ENCODE measurements around the gene PLEKHM3. TPM values are rescaled to one million over a fixed set of nuclear protein-coding genes. Genes with fewer than 3 reads are reported as not detected.
A peak's percentile ranks its signal among the peaks of the same experiment; 100 is the strongest.

The PLEKHM3 gene
- total RNA-seq, result 8.8 TPM
- 8.2 TPM for polyA plus RNA-seq
- long read RNA-seq, donor 1, result 0 reads
- long read RNA-seq, donor 2, full-length matches to known transcripts, result 4 of 4 reads
- long read RNA-seq, donor 2, partial matches to known transcripts, result 0 of 4 reads
- long read RNA-seq, donor 2, other reads (novel, unspliced or antisense), result 0 of 4 reads
- long read RNA-seq, donor 3, result 0 reads
- long read RNA-seq, donor 4, result 0 reads
- long read RNA-seq, donor 5, full-length matches to known transcripts, result 1 of 1 reads
- long read RNA-seq, donor 5, partial matches to known transcripts, result 0 of 1 reads
- long read RNA-seq, donor 5, other reads (novel, unspliced or antisense), result 0 of 1 reads
- long read RNA-seq, donor 6, result 0 reads
- long read RNA-seq, donor 7, full-length matches to known transcripts, result 1 of 1 reads
- long read RNA-seq, donor 7, partial matches to known transcripts, result 0 of 1 reads
- long read RNA-seq, donor 7, other reads (novel, unspliced or antisense), result 0 of 1 reads
- long read RNA-seq, donor 8, full-length matches to known transcripts, result 1 of 1 reads
- long read RNA-seq, donor 8, partial matches to known transcripts, result 0 of 1 reads
- long read RNA-seq, donor 8, other reads (novel, unspliced or antisense), result 0 of 1 reads
- long read RNA-seq, donor 9, result 0 reads
- long read RNA-seq, donor 10, result 0 reads

GRCh38 chr2:208025037-208025813 lies at the start of gene PLEKHM3:
Gene PLEKHM3 (minus strand): TSS chr2:208025527. CDS start chr2:208001639, 23,888 bp downstream.
- H3K36me3 ChIP-seq (ENCODE audit: control insufficient read depth in 2 of 2, insufficient read depth in 2 of 2, low read length in 1 of 2), result no peaks in the 10 kb centered on the region
- peak within 1 kb of the TSS; percentile 79 to 94 for H3K4me3 ChIP-seq (ENCODE audit: low read length in 2 of 2)
- no peaks in the 10 kb centered on the region for H3K27me3 ChIP-seq (ENCODE audit: control insufficient read depth in 2 of 2, insufficient read depth in 1 of 2, low read length in 1 of 2)
- peak in 7 of 9 donors; percentile 48 to 81 (median 61) for DNase-seq (ENCODE audit: low read depth in 6 of 9, low spot score in 9 of 9)
- WGBS, result 2% methylated on average over 38 of the region's 38 CpGs
- H3K9me3 ChIP-seq (ENCODE audit: control insufficient read depth in 2 of 2, insufficient read depth in 1 of 2, low read length in 1 of 2), result no peaks in the 10 kb centered on the region
- H3K27ac ChIP-seq (ENCODE audit: low read depth in 1 of 2, low read length in 1 of 2), result peak within 1 kb of the TSS; percentile 74 to 86
- H3K4me1 ChIP-seq (ENCODE audit: control insufficient read depth in 2 of 2, insufficient read depth in 2 of 2, low read length in 2 of 2), result peaks cover 2 to 5% of the 10 kb centered on the region in 2 donors

GRCh38 chr2:208074610-208075356 lies 49.5 kb upstream of the PLEKHM3 start:
- no peaks in the 10 kb centered on the region for H3K27me3 ChIP-seq (ENCODE audit: control insufficient read depth in 2 of 2, insufficient read depth in 1 of 2, low read length in 1 of 2)
- H3K36me3 ChIP-seq (ENCODE audit: control insufficient read depth in 2 of 2, insufficient read depth in 2 of 2, low read length in 1 of 2), result no peaks in the 10 kb centered on the region
- WGBS, result 87% methylated on average over 9 of the region's 9 CpGs
- H3K9me3 ChIP-seq (ENCODE audit: control insufficient read depth in 2 of 2, insufficient read depth in 1 of 2, low read length in 1 of 2), result no peaks in the 10 kb centered on the region
- H3K27ac ChIP-seq (ENCODE audit: low read depth in 1 of 2, low read length in 1 of 2), result no peak overlapping the region
- no peaks in the 10 kb centered on the region for H3K4me1 ChIP-seq (ENCODE audit: control insufficient read depth in 2 of 2, insufficient read depth in 2 of 2, low read length in 2 of 2)
- no peak for DNase-seq (ENCODE audit: low read depth in 6 of 9, low spot score in 9 of 9)
- H3K4me3 ChIP-seq (ENCODE audit: low read length in 2 of 2), result no peak overlapping the region

GRCh38 chr2:208072250-208072892 lies 47.0 kb upstream of the PLEKHM3 start:
- H3K27ac ChIP-seq (ENCODE audit: low read depth in 1 of 2, low read length in 1 of 2), result no peak overlapping the region
- 33% methylated on average over 9 of the region's 9 CpGs for WGBS
- DNase-seq (ENCODE audit: low read depth in 6 of 9, low spot score in 9 of 9), result peak; percentile 26 to 73 (median 41)

GRCh38 chr2:208069186-208069585 lies 43.9 kb upstream of the PLEKHM3 start:
- Histone ChIP-seq H3K36me3 (ENCODE audit: control insufficient read depth in 2 of 2, insufficient read depth in 2 of 2, low read length in 1 of 2) (no peaks in the 10 kb centered on the region), H3K27ac (ENCODE audit: low read depth in 1 of 2, low read length in 1 of 2) (no peak overlapping the region), H3K4me3 (ENCODE audit: low read length in 2 of 2) (no peak overlapping the region), H3K4me1 (ENCODE audit: control insufficient read depth in 2 of 2, insufficient read depth in 2 of 2, low read length in 2 of 2) (no peaks in the 10 kb centered on the region), H3K27me3 (ENCODE audit: control insufficient read depth in 2 of 2, insufficient read depth in 1 of 2, low read length in 1 of 2) (no peaks in the 10 kb centered on the region), H3K9me3 (ENCODE audit: control insufficient read depth in 2 of 2, insufficient read depth in 1 of 2, low read length in 1 of 2) (no peaks in the 10 kb centered on the region)
- DNase-seq (ENCODE audit: low read depth in 6 of 9, low spot score in 9 of 9), result no peak
- 94% methylated on average over 4 of the region's 4 CpGs for WGBS

More at GRCh38 chr2:208072250-208072892, 47.0 kb upstream of the PLEKHM3 start:
- no peaks in the 10 kb centered on the region for H3K9me3 ChIP-seq (ENCODE audit: control insufficient read depth in 2 of 2, insufficient read depth in 1 of 2, low read length in 1 of 2)
- H3K4me3 ChIP-seq (ENCODE audit: low read length in 2 of 2), result no peak overlapping the region
- no peaks in the 10 kb centered on the region for H3K36me3 ChIP-seq (ENCODE audit: control insufficient read depth in 2 of 2, insufficient read depth in 2 of 2, low read length in 1 of 2)
- H3K27me3 ChIP-seq (ENCODE audit: control insufficient read depth in 2 of 2, insufficient read depth in 1 of 2, low read length in 1 of 2), result no peaks in the 10 kb centered on the region
- H3K4me1 ChIP-seq (ENCODE audit: control insufficient read depth in 2 of 2, insufficient read depth in 2 of 2, low read length in 2 of 2), result no peaks in the 10 kb centered on the region

GRCh38 chr2:208066016-208066415 lies 40.7 kb upstream of the PLEKHM3 start:
- Histone ChIP-seq H3K27ac (ENCODE audit: low read depth in 1 of 2, low read length in 1 of 2) (no peak overlapping the region), H3K4me3 (ENCODE audit: low read length in 2 of 2) (no peak overlapping the region), H3K4me1 (ENCODE audit: control insufficient read depth in 2 of 2, insufficient read depth in 2 of 2, low read length in 2 of 2) (no peaks in the 10 kb centered on the region), H3K9me3 (ENCODE audit: control insufficient read depth in 2 of 2, insufficient read depth in 1 of 2, low read length in 1 of 2) (no peaks in the 10 kb centered on the region), H3K27me3 (ENCODE audit: control insufficient read depth in 2 of 2, insufficient read depth in 1 of 2, low read length in 1 of 2) (no peaks in the 10 kb centered on the region), H3K36me3 (ENCODE audit: control insufficient read depth in 2 of 2, insufficient read depth in 2 of 2, low read length in 1 of 2) (no peaks in the 10 kb centered on the region)
- WGBS, result 97% methylated on average over 4 of the region's 4 CpGs
- DNase-seq (ENCODE audit: low read depth in 6 of 9, low spot score in 9 of 9), result no peak

- Histone ChIP-seq H3K27me3 (ENCODE audit: control insufficient read depth in 2 of 2, insufficient read depth in 1 of 2, low read length in 1 of 2) (no peaks in the 10 kb centered on the region), H3K27ac (ENCODE audit: low read depth in 1 of 2, low read length in 1 of 2) (no peak overlapping the region), H3K4me3 (ENCODE audit: low read length in 2 of 2) (no peak overlapping the region), H3K9me3 (ENCODE audit: control insufficient read depth in 2 of 2, insufficient read depth in 1 of 2, low read length in 1 of 2) (no peaks in the 10 kb centered on the region), H3K36me3 (ENCODE audit: control insufficient read depth in 2 of 2, insufficient read depth in 2 of 2, low read length in 1 of 2) (no peaks in the 10 kb centered on the region), H3K4me1 (ENCODE audit: control insufficient read depth in 2 of 2, insufficient read depth in 2 of 2, low read length in 2 of 2) (no peaks in the 10 kb centered on the region)
- DNase-seq (ENCODE audit: low read depth in 6 of 9, low spot score in 9 of 9), result no peak
- 93% methylated on average over 5 of the region's 5 CpGs for WGBS
Observed at GRCh38 chr2:208065476-208065875, 40.1 kb upstream of the PLEKHM3 start.

GRCh38 chr2:208064220-208064961 lies 39.1 kb upstream of the PLEKHM3 start:
- no peak for DNase-seq (ENCODE audit: low read depth in 6 of 9, low spot score in 9 of 9)
- Histone ChIP-seq H3K4me1 (ENCODE audit: control insufficient read depth in 2 of 2, insufficient read depth in 2 of 2, low read length in 2 of 2) (no peaks in the 10 kb centered on the region), H3K36me3 (ENCODE audit: control insufficient read depth in 2 of 2, insufficient read depth in 2 of 2, low read length in 1 of 2) (no peaks in the 10 kb centered on the region), H3K27ac (ENCODE audit: low read depth in 1 of 2, low read length in 1 of 2) (no peak overlapping the region), H3K27me3 (ENCODE audit: control insufficient read depth in 2 of 2, insufficient read depth in 1 of 2, low read length in 1 of 2) (no peaks in the 10 kb centered on the region), H3K9me3 (ENCODE audit: control insufficient read depth in 2 of 2, insufficient read depth in 1 of 2, low read length in 1 of 2) (no peaks in the 10 kb centered on the region), H3K4me3 (ENCODE audit: low read length in 2 of 2) (no peak overlapping the region)
- WGBS, result 61% methylated on average over 8 of the region's 8 CpGs

GRCh38 chr2:208062961-208063360 lies 37.6 kb upstream of the PLEKHM3 start:
- WGBS, result 91% methylated on average over 2 of the region's 2 CpGs

More at GRCh38 chr2:208062961-208063360, 37.6 kb upstream of the PLEKHM3 start:
- H3K27ac ChIP-seq (ENCODE audit: low read depth in 1 of 2, low read length in 1 of 2), result no peak overlapping the region
- no peak for DNase-seq (ENCODE audit: low read depth in 6 of 9, low spot score in 9 of 9)
- H3K27me3 ChIP-seq (ENCODE audit: control insufficient read depth in 2 of 2, insufficient read depth in 1 of 2, low read length in 1 of 2), result no peaks in the 10 kb centered on the region
- no peaks in the 10 kb centered on the region for H3K4me1 ChIP-seq (ENCODE audit: control insufficient read depth in 2 of 2, insufficient read depth in 2 of 2, low read length in 2 of 2)
- H3K36me3 ChIP-seq (ENCODE audit: control insufficient read depth in 2 of 2, insufficient read depth in 2 of 2, low read length in 1 of 2), result no peaks in the 10 kb centered on the region
- no peak overlapping the region for H3K4me3 ChIP-seq (ENCODE audit: low read length in 2 of 2)
- H3K9me3 ChIP-seq (ENCODE audit: control insufficient read depth in 2 of 2, insufficient read depth in 1 of 2, low read length in 1 of 2), result no peaks in the 10 kb centered on the region

Measured in thymus (tissue), 14 donors.